Heart left ventricle (tissue), 13 donors: ENCODE measurements around the gene WDR70.

Source experiments
- POLR2A ChIP-seq, 2 donors: fragments of 450-650 bp; IDR thresholded peaks; one replicate each; pipeline ENCODE4 v1.6.1; 2017; ENCODE audit warnings: antibody characterized with exemption in 2 of 2, mild to moderate bottlenecking in 2 of 2, moderate library complexity in 2 of 2
- TF ChIP-seq, protein P1 (sequence below), 12 donors: fragments of 200-600 bp; sonication (generic) in 4 of 12; IDR thresholded peaks; one replicate each; pipeline versions ENCODE4 v1.5.0 to v1.8.0; 2018 to 2022; ENCODE audit warnings: antibody characterized with exemption in 12 of 12, mild to moderate bottlenecking in 5 of 12
- donor health status: ischemic (EF 13 %, LVEDD 7.1; RV severe dilation, severe dysfunction).
- donor health status: DM: no; HTN: yes; CAD: no.
- donor health status: DM: no; HTN: no; CAD: no.
- donor health status: ischemic (EF 25% LVEDD 6.9; RV normal size, moderate dysfunction).
- donor health status: ischemic (EF 25% LVEDD 5.7; RV mildly dilated, moderate dysfunction).
- donor health status: ischemic (EF 35%, LVEDD 5.7; RV mildly dilated, moderate dysfunction).
- donor health status: nonischemic (EF 11% LVEDD 7.7; RV severe dilation, severe dysfunction).
- donor health status: DM: yes; HTN: yes; CAD: no.
- donor health status: PGD.
- donor health status: ischemic (EF 29% LVEDD 5.4; RV normal size, mild dysfunction).
- donor health status: nonischemic (EF 23%, LVEDD 6.1; RV moderate dilation, normal function).

DNA sequence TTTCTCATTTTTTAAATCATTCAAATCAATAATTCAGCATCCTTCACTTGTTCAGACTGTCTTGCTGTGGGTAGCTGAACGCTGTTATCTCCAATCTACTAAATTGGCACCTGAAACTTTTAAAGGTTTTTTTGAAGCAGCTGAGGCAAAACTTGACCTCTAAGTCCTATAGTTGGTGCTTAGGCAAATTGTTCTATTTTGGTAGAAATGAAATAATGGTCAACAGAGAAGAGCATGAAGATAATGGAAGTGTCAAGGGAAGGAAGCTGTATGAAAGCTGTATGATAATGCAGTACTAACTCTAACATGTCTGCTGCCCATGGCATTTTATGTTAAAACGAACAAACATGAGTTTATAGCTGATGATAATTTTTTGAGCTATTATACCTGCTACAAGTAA lies 322.8 kb downstream of the WDR70 start:
- TF ChIP-seq, protein P1, sequence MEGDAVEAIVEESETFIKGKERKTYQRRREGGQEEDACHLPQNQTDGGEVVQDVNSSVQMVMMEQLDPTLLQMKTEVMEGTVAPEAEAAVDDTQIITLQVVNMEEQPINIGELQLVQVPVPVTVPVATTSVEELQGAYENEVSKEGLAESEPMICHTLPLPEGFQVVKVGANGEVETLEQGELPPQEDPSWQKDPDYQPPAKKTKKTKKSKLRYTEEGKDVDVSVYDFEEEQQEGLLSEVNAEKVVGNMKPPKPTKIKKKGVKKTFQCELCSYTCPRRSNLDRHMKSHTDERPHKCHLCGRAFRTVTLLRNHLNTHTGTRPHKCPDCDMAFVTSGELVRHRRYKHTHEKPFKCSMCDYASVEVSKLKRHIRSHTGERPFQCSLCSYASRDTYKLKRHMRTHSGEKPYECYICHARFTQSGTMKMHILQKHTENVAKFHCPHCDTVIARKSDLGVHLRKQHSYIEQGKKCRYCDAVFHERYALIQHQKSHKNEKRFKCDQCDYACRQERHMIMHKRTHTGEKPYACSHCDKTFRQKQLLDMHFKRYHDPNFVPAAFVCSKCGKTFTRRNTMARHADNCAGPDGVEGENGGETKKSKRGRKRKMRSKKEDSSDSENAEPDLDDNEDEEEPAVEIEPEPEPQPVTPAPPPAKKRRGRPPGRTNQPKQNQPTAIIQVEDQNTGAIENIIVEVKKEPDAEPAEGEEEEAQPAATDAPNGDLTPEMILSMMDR (IDR thresholded peaks at IDR 0.05): no peak
- TF ChIP-seq POLR2A (IDR thresholded peaks at IDR 0.05): no peak
